Ishikawa (cell line): ENCODE results near the gene REEP3.

Experiments used
- CEBPB ChIP-seq: IDR thresholded peaks from 2 replicates; pipeline ENCODE4 v1.6.1; 2012
- EGR1 ChIP-seq: IDR thresholded peaks from 2 replicates; pipeline ENCODE4 v1.6.1; 2012
- EP300 ChIP-seq: IDR thresholded peaks from 2 replicates; pipeline ENCODE4 v1.6.1; 2012; ENCODE audit warnings: borderline replicate concordance
- TAF1 ChIP-seq: IDR thresholded peaks from 2 replicates; pipeline ENCODE4 v1.6.1; 2012; ENCODE audit warnings: low read depth, mild to moderate bottlenecking
- YY1 ChIP-seq: IDR thresholded peaks from 2 replicates; pipeline ENCODE4 v1.6.1; 2012; ENCODE audit warnings: low read depth

DNA sequence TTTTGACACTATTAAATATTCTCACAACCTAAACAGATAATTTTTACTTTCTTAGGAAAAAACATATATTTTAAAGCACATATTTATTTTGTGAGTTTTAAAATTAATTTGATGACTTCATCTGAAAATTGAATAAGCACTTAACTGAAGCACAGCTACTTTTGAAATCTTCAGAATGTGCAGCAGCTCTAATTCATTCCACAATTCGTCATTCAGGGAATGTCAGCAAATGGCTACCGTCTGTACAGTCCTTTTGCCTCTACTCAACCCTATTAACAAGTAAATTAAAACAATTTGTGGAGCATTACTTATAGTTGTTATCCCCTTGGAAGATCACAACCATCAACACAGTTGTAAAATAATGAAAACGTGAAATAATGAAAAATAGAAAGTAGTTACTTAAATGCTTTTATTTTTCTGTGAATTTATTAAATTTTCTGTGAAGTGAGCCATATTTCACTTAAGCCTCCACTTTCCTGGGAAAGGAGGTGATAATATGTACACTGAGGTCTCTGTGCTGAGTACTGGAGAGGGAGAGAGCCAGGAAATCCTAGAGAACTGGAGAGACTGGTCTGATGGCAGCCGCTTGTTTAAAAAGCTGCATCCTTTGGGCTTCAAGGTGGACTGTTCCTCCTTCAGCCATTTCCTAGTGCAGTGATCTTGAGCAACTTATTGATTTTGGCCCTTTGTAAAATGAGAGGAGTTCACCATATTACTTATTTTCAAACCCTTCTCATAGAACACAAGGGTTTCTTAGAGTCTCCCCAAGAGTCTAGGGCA lies 70.6 kb downstream of the REEP3 start:
- TF ChIP-seq EP300, result no peak
- TF ChIP-seq EGR1, result no peak
- no peak for TF ChIP-seq TAF1
- TF ChIP-seq CEBPB, result no peak
- TF ChIP-seq YY1, result no peak
